GM12891 (cell line): Measurements from ENCODE around the gene FTO.

Experiments
- DNase-seq: peaks from one replicate; pipeline ENCODE4 v3.0.0; 2011; ENCODE audit warnings: low spot score; ENCODE audit not compliant: insufficient read length
- FAIRE-seq: peaks from 2 replicates; lab custom pipeline; 2011; peaks lifted over from hg19 to GRCh38; lab: Jason Lieb, UNC
- PAX5 ChIP-seq: IDR thresholded peaks from 2 replicates; pipeline ENCODE4 v1.6.1; 2011; ENCODE audit warnings: low read length, moderate library complexity, mild to moderate bottlenecking; ENCODE audit not compliant: insufficient read depth, severe bottlenecking
- POLR2A ChIP-seq: IDR thresholded peaks from 2 replicates; pipeline ENCODE4 v1.6.1; 2011; ENCODE audit warnings: low read depth, low read length, control low read depth
- POLR2AphosphoS5 ChIP-seq: IDR thresholded peaks from 2 replicates; pipeline ENCODE4 v1.6.1; 2011; ENCODE audit warnings: low read depth, low read length, control low read depth
- POU2F2 ChIP-seq: IDR thresholded peaks from 2 replicates; pipeline ENCODE4 v1.6.1; 2011; ENCODE audit warnings: low read depth, mild to moderate bottlenecking, control low read depth, low read length, moderate library complexity
- SPI1 ChIP-seq: IDR thresholded peaks from 2 replicates; pipeline ENCODE4 v1.6.1; 2011; ENCODE audit warnings: low read depth, low read length, control low read depth
- TAF1 ChIP-seq: IDR thresholded peaks from 2 replicates; pipeline ENCODE4 v1.6.1; 2011; ENCODE audit warnings: low read depth, low read length, control low read depth

FTO gene

GRCh38 chr16:53973021-53973420 is 269.1 kb downstream of the FTO start:
- TF ChIP-seq TAF1 (no peak), PAX5 (no peak), POLR2AphosphoS5 (no peak)
- FAIRE-seq (no peak), DNase-seq (no peak)

DNA sequence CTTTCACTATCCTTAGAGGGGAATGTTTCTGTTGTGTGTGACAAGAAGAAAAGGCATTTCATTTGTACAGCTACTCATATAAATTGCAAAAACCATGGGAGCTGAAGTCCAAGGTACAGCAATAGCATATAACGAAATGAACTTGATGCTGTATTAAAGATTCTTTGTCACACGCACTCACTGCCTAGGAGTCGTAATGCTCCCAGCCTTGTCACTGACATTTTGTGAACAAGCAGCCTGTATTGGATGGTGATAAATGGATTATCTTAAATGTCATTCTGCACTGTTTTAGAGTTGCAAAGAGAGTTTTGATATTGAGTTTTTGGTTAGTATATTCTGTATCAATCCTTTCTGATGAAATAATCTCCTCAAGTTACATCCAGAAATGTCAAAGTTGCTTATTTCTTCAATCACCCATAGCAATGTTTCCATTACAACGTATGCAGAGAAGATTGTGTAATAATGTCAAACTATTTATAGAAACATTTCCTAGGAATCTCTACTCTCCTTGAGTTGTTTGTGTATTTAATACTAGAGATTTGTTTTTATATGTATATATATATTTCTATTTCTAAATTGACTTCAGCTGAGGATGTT is 270.6 kb downstream of the FTO start:
- no peak for DNase-seq
- TF ChIP-seq POLR2AphosphoS5 (no peak), PAX5 (no peak), POLR2A (no peak), TAF1 (no peak), POU2F2 (no peak), SPI1 (no peak)
- FAIRE-seq: no peak

DNA sequence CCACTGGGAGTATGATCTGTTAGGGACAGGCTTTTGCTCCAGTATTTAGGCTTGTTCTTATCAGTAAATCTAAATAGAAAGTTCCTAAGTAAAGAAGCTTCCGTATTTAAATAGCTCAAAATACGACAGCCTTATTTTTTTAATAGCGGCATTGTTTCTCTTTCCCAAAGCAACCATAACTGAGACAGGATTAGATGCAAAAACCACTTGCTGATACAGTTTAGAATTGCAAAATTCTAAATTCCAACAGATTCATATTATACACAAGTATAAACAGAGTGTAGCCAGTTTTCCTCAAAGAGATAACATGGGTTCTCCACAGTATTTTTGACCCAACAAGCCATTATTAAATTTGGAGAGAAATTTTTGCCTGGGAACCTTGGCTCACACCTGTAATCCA is 276.7 kb downstream of the FTO start:
- TF ChIP-seq POLR2A (no peak), POLR2AphosphoS5 (no peak), PAX5 (no peak), SPI1 (no peak), POU2F2 (no peak), TAF1 (no peak)
- FAIRE-seq: no peak
- DNase-seq: no peak

GRCh38 chr16:53982631-53983042 is 278.7 kb downstream of the FTO start:
- DNase-seq (no peak), FAIRE-seq (no peak)

DNA sequence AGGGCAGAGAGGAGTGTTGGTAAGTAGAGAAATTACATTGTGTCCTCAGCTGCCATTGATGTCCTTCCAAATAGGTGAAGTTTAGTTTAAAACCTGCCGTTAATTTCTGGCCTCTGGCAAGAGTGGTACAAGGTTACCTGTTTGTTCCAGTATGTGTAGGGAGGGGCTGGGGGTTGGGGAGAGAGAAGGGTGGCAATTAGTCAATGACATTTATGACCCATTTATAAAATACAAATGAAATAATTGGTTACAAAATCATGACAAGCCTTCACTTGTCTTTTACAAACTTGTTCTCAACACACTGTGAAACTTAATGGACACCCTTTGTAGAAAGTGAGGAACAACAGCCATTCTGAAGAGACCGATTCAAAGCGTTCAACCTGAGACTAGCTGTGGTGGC is 281.0 kb downstream of the FTO start:
- FAIRE-seq (no peak), DNase-seq (no peak)
- TF ChIP-seq POU2F2: no peak

More at GRCh38 chr16:53982631-53983042, 278.7 kb downstream of the FTO start:
- TF ChIP-seq POU2F2 (no peak), PAX5 (no peak), POLR2A (no peak), TAF1 (no peak), POLR2AphosphoS5 (no peak), SPI1 (no peak)

GRCh38 chr16:53985861-53986260 is 281.9 kb downstream of the FTO start:
- no peak for TF ChIP-seq PAX5
- no peak for TF ChIP-seq POLR2A
- TF ChIP-seq POU2F2: no peak
- no peak for TF ChIP-seq TAF1
- TF ChIP-seq POLR2AphosphoS5: no peak
- no peak for TF ChIP-seq SPI1
- no peak for FAIRE-seq
- DNase-seq: no peak

- FAIRE-seq: no peak
- DNase-seq: no peak
- TF ChIP-seq POLR2AphosphoS5 (no peak), POLR2A (no peak), SPI1 (no peak), TAF1 (no peak), PAX5 (no peak), POU2F2 (no peak)
These were observed 282.8 kb downstream of the FTO start for GRCh38 chr16:53986793-53987192.

DNA sequence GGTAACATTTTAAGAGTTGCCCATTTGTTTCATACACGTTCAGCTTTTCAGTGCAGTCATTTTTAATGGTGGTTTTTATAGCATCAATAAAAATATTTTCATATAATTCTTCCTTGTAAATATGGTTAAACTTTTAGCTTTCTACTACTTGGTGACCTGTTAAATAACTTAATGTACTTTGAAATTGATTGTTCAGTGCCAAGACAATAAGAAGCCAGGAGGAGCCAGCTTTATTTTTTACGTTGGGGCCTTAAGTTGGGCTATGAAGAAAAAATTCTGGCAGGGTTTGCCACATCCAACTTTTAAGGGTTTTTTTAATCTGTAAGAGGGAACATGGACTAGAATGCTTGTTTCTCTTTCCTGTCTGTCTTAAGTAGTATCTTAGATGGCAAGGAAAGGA is 284.2 kb downstream of the FTO start:
- no peak for DNase-seq
- no peak for FAIRE-seq
- TF ChIP-seq PAX5 (no peak), POU2F2 (no peak), SPI1 (no peak), TAF1 (no peak), POLR2AphosphoS5 (no peak), POLR2A (no peak)

DNA sequence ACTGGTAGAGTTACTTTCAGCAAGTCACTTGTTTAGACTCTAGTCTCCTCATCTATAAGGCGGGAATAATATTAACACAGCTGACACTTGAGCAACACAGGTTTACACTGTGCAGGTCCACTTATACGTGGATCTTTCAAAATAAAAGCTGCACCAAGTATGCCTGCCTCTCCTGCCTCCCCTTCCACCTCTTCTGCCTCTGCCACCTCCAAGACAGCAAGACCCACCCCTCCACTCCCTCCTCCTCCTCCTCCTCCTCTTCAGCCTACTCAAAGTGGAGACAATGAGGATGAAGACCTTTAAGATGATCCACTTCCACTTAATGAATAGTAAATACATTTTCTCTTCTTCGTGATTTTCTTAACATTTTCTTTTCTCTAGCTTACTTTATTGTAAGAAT is 285.6 kb downstream of the FTO start:
- DNase-seq (no peak), FAIRE-seq (no peak)
- TF ChIP-seq POU2F2 (no peak), PAX5 (no peak), POLR2AphosphoS5 (no peak), TAF1 (no peak), SPI1 (no peak), POLR2A (no peak)

- FAIRE-seq (no peak), DNase-seq (no peak)
- TF ChIP-seq POLR2AphosphoS5 (no peak), PAX5 (no peak), SPI1 (no peak), TAF1 (no peak), POLR2A (no peak)
These were observed 287.9 kb downstream of the FTO start for GRCh38 chr16:53991754-53992378.
